ENCODE results near the gene NCF2.
A peak's percentile ranks its signal among the peaks of the same experiment; 100 is the strongest.

NCF2 gene

DNA sequence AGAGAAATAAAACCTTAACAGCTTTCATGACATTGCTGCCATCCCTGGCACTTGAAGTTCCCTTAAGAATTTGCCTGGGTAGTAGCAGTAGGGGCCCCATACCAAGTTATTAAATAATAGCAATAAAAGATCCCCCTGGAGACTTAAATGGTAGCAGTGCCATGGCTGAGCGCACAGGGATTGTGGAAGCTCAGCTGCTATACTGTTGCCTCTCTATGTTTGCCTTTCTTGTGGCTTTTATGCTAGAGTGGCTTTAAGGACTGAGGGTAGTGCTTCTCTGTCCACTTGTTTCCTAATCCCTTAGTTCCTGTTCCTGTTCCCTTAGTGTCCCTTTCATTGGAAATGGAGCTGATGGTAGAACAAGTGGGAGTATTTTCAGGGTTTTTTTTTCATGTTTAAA, 42.1 kb downstream of the NCF2 start:
- DNase-seq, result peak; percentile 17 to 18

DNA sequence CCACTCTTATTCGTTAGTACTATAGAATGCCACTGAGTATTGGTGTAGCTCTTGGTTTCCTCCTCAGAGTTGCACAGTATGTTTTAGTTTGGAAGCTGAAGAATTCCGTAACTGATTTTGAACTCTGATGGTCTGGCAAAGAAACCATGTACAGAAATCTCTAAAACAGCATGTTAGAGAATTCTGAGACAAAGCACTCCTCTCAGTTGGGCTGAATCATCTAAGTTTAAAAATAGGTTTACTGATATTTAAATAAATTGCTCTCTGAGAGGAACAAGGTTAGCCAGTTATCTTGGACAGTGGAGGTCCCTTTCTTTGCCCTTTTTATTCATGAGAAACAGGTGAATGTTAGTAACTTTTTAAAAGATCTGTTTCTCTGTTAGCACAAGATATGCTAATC, 43.8 kb downstream of the NCF2 start:
- no peak for DNase-seq

DNA sequence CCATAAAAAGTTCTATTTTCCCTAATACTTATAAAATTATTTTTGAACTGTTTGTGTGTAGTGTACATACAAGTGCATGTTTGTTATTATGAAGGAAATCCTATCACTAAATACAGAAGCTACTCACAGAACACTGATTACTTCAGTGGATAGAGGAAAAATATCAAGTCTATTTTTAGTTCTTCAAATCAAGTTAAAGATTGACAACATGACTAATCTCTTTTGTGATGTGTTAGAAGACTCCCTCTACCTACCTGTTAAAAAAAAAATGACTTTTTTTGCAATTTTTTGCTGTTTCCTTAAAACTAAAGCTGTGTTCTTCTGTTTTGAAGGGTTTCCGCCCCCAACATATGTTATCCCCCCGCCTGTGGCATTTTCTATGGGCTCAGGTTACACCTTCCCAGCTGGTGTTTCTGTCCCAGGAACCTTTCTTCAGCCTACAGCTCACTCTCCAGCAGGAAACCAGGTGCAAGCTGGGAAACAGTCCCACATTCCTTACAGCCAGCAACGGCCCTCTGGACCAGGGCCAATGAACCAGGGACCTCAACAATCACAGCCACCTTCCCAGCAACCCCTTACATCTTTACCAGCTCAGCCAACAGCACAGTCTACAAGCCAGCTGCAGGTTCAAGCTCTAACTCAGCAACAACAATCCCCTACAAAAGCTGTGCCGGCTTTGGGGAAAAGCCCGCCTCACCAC, 45.5 kb downstream of the NCF2 start:
- no peak for DNase-seq

DNA sequence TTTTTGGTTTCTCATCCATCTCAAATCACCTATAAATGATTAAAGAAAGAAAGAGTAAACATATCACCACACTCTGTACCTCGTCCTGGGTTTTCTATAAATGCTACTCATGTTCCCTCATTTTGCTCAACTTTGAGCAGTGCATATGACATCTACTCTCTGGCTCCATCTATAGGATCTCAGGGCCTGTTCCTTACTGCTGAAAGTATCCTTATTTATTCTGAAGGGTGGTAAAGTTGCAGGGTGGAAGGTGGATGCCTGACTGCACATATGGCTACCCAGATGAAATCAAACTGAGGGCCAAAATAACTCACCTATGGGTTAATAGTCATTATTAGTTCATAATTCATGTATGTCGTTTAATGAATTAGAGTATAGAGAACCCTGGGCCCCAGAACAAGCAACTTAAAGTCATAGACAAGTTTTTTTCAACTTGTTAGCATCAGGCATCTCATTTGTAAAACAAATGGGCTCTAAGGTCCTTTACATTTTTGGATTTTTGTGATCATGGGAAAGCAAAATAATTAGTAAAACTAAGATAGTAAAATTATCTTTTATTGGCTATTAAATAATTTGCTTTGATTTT, 46.5 kb downstream of the NCF2 start:
- DNase-seq, result peak; percentile 76 to 81

DNA sequence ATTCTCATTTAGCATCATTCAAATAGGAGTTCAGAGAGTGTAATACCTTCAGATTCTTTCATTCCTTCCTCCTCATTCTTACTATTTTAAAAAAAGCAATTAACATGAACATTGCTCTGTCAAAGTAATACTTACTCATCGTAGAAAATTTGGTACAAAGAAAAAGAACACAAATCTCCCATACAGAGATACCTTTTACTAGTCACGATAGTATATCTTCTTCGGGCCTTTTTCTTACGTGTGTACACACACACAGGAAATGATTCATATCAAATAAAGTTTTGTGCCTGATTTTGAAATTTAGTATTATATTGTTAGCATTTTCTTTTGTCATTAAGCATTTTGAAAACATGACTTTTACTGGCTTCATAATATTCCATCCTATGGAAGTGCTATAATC, 52.9 kb downstream of the NCF2 start:
- DNase-seq, result no peak

DNA sequence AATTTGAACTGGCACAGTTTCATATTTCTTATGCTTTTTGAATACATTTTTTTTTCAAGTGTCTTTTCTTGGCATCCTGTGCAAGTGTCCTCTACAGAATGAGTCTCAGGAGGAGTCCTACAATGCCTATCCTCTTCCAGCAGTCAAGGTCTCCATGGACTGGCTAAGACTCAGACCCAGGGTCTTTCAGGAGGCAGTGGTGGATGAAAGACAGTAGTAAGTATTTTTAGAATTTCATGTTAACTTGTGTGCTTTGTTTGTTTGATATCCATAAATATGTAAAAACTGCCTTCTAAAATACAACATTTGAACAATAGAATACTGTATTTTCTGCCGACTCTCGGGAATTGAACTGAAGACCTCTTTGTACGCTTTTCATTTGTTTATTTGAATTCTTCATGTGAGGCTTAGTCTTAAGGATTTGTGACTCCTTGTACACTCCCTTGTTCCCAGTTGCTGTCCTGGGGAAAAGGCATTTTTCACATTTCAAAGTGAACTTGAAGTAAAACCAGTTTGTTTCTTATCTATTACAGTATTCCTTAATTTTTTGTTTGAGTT, 56.6 kb downstream of the NCF2 start:
- DNase-seq, result no peak

DNA sequence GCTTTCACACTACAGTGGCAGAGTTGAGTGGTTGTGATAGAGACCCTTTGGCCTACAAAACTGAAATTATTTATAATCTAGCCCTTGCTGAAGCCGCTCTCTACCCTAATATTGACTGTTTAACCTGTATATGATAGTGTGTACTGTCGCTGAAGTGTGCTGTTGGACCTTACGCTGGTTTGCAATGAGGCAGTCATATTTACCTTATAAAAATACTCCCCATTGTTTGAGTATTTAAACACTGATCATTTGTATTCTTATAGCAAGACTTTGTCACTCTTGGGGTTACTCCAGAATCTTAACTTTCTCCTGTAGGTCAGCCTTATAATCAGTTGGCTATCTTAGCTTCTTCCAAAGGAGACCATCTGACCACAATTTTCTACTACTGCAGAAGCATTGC, 61.7 kb downstream of the NCF2 start:
- DNase-seq, result no peak

DNA sequence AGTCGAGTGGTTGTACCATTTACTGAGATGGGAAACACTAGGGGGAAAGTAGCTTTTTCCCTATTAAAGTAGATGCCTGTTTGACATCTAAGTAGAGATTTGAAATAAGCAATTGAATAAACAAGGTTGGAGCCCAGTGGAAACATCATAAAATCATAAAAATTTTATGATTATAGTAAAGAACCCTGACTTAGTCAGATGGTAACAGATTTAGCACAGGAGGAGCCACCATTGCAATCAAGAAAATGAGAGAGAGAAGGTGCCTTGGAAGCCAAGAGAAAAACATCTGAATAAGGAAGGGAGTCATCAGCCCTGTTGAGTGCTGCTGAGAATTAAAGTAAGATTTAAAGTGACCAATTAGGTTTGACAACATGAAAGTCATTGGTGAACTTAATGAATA, 68.2 kb downstream of the NCF2 start:
- no peak for DNase-seq

DNA sequence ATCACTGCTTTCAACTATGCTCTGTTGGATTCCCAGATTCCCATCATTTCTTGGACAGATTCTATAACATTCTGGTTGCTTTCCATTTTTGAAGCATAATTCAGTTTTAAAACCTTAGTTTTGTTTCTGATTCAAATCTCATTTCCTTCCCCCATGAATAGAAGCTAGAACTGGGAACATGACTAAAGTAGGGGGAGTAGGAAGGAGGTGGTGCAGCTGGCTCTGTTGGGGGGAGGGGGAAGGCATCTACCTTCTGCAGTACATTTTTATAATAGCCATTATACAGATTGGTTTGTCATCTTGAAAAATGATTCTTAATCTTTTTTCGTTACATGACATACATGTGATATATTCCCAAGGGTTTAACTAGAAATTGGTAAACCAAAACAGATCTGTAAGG, 69.9 kb downstream of the NCF2 start:
- DNase-seq, result no peak

DNA sequence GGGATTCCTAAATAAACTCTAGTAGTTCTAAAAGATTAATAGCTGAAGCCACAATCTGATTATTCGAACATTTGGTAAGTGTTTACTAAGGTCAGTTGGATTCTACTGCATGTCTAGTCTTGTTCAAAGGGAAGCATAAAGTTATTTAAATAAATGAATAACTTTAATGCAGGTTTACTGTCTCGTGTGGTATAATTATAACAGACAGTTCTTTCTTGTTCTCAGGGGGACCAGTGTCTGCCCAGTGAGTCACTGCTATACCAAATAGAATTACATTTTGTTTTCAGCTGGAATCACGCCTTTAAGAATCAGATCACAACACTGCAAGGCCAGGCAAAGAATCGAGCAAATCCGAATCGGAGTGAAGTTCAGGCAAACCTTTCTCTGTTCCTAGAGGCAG, 72.9 kb downstream of the NCF2 start:
- no peak for DNase-seq

DNA sequence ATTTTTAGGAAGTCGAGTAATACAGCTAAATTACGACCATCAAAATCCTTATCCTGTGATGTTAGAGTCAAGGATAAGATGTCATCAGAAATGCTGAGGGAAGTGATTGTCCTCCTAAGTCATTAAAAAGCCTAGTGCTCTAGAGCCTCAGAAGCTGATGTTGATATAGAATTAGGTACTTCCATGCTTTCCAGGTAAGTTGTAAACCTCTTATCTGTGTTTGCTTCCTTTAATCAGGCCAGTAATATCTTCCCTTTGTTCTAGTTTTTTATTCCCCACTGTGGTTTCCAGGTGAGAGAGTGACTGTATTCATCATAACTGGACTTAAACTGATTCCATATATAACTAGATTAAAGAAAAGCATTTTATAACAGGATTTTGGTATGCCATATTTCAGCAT, 73.5 kb downstream of the NCF2 start:
- DNase-seq, result no peak

DNA sequence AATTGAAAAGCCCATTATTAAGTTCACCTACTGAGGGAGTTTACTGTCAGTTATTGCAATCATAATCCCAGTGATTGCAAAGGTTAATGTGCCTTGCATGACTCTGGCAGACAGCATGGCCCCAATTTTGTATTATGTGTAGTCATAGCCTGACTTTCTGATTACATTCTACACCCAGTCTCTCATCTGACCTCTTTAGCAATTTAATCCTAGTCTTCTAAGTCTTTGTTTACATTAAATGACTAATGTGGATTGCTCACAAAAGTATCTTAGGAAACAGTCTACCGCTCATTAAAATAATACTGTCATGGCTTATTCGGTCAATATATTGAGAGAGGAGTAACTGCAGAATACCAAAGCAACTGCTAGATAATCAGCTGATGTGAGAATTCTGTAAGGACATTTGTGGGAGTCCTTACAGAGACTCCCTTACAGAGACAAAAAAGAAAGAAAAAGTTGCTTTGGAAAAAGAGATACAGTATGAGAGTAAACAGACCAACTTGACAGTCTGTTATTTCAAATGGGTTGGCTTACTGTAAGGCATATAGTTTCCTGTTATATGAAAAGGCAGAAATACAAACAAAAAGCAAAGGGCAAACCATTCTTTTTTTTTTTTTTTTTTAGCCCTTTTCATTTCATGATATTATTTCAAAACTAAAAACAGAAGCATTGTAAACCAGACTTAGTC, 75.1 kb downstream of the NCF2 start:
- no peak for DNase-seq

DNA sequence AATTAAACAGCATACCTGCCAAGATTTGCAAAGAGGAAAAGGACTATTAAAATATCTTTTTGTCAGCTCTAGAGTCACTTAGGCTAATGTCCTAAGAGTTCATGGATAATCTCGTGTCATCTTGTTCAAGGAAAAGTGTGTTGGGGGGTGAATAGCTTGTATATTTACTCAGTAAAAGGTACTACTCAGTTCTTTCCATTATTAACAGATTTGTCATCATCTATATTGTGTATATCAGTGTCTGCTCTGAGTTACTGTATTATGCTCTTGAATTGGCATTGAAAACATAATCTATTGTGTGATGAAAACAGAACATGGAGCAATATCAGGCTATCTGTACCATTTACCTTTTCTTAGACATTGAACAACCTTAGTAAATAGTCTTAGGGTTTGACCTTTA, 76.0 kb downstream of the NCF2 start:
- DNase-seq, result no peak

DNA sequence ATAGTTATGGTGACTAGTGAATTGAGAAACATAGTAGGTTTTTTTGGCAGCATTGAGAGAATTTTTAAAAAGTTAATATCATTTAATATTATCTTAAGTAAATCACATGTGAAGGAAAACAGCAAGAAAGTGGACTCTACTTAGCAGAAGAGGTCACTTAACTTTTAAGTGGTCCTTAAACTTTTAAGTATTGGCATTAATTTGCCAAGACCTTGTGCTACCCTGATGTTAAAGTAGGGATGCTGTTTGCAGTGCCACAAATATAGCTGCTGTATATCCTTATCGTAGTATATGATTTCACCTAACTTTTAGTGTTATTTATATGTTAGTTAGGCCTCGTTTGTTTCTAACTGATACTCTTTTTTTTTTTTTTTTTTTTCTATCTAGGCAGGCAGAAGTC, 77.8 kb downstream of the NCF2 start:
- no peak for DNase-seq

DNA sequence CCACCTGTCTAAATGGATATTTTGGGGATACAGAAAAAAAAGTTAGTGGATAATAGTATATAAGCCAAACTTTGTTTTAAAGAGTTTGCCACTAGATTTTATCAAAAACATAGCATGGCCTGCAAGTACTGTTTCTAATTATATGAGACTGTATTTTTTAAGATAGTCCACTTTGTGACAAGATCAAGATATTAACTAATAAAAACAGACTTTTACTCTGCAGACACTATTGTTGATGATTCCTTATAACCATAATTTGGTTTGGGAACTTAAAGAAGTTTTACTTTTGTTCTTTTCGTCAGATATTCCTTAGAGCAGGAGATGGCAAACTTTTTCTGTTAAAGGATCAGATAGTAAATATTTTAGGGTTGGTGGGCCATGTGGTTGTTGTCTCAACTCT, 81.6 kb downstream of the NCF2 start:
- no peak for DNase-seq

DNA sequence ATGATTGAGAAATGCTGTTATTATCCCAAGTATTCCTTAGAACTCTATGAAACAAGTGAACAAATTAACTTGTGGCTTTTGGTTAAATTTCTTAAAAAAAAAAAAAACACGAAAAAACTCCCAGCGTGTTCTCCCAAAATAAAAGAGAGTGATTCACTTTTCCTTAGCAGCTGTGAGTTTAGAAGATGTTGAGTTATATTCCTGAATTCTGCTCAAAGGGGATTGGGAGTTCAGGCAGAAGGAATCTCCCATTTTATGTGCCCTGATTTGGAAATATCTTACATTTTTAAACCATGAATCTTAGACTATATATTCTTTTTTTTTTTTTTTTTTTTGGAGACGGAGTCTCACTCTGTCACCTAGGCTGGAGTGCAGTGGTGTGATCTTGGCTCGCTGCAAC, 83.7 kb downstream of the NCF2 start:
- DNase-seq, result no peak
